HG02678 (cell line): ENCODE measurements around the gene RNF224.

ENCODE experiments used
- ATAC-seq: cut with Tn5 transposase; IDR thresholded peaks from one replicate; pipeline ENCODE4 v1.9.1; 2021; ENCODE audit warnings: mild to moderate bottlenecking, moderate library complexity; ENCODE audit not compliant: unreplicated experiment

Gene RNF224

GRCh38 chr9:137269231-137269772, 42.0 kb downstream of the RNF224 start:
- ATAC-seq, result no peak

GRCh38 chr9:137270929-137271695, 43.8 kb downstream of the RNF224 start:
- ATAC-seq, result no peak

DNA sequence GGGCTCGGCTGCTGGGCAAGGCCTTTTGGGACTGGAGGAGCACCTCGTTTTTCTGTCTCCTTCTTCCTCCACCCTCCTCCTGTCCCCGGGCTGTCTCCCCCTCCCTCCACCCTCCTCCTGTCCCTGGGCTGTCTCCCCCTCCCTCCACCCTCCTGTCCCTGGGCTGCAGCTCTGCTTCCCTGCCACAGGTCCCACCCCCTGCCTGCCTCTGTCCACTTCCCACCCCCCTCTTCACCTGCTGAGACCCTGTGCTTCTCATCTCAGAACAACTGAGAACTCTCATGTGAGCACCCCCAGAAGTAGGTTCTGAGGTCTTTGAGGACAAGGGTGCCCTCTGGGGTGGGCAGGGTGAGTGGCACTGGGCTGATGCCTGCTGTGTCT, 44.4 kb downstream of the RNF224 start:
- ATAC-seq, result no peak

DNA sequence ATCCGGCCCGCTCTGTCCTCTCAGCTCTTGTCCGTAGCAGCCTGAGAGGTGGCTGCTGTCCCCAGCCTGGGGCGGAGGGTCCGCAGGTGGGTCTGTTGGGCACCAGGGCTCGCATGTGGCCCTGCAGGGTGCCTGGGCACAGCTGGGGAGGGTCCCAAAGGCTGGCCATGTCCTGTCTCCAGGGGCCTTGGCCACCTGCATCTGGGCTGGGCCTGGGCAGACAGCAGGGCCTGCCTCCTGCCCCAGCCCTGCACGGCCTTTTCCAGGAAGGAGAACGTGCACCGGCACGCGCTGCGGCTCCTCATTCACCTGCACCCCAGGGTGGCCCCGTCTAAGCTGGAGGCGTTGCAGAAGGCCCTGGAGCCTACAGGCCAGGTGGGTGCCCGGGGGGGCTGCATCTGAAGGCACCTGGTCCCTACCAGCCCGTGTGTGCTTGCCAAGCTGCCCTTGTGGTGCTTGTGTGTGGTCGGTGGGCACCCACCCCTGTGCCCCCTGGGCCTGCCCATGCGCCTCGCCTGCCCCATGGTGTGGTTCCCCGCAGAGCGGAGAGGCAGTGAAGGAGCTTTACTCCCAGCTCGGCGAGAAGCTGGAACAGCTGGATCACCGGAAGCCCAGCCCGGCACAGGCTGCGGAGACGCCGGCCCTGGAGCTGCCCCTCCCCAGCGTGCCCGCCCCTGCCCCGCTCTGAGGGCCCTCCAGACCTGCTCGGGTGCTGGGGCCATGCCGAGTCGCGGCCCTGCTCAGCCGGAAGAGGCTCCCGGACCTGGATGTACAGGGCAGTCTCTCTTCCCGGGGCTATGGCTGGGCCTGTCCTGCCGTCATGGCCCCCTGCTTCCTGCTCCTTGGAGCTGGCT, 45.2 kb downstream of the RNF224 start:
- no peak for ATAC-seq

- no peak for ATAC-seq
Measured at GRCh38 chr9:137273095-137273490, 45.8 kb downstream of the RNF224 start.

GRCh38 chr9:137273611-137274320, 46.5 kb downstream of the RNF224 start:
- ATAC-seq, result no peak

DNA sequence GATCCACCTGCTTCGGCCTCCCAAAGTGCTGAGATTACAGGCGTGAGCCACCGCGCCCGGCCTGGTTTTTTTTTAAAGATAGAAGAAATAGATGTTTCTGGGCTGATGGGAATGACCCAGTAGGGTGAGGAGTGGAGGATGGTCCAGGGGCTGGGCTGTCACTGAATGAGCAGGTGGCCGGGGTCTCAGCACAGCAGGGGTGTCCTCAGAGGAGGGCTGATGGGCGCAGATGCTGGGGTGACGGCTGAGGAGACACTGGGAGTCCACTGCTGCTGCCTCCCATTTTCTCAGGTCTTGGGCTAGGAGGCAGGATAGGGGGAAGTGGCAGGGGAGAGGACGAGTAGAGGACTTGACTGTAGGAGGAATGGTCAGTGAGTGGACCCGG, 47.9 kb downstream of the RNF224 start:
- no peak for ATAC-seq

DNA sequence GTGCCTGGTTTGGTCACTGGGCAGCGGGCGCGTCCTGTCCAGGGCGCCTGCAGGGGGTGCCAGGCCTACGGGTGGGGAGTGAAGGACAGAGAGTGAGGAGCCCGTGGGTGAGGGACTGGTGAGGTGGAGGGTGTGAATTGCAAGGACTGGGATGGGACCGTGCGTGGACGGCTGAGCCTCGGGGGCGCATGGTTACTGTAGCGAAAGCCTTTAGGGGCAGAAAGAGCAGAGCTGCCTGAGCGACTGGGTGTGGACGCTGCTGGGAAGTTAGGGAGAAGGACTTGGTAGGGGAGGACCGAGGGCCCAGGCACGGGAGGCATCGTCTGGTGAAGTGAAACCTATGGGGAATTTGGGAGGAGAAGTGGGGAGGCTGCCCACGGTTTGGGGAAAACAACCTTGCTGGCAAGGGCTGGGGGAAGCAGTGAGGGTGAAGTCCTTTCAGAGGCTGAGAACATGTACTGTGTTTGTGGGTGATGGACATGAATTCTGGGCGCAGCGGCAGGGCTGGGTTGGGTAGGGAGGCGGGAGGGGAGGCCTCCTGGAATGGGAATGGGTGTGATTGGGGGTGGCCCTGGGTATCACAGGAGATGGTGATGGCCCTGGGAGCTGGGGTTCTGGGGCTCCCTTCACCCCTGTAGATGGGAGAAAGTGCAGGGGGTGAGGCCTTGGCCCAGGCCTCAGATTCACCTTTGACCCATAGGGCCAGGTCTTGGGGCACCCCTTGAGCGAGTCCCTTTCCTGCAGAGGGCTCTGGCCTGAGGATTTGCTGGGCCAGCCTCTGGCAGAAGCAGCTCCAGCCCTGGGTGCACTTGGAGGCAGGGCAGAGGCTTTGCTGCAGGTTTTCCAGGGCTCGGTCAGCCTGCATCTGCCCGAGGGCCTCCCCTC, 48.5 kb downstream of the RNF224 start:
- no peak for ATAC-seq

GRCh38 chr9:137276473-137277328, 49.4 kb downstream of the RNF224 start:
- ATAC-seq, result no peak

GRCh38 chr9:137277329-137278041, 50.2 kb downstream of the RNF224 start, which contains the start of gene TOR4A:
Gene TOR4A (plus strand): TSS chr9:137277726. CDS start chr9:137278690, 964 bp downstream.
- ATAC-seq, result peak; percentile 65

DNA sequence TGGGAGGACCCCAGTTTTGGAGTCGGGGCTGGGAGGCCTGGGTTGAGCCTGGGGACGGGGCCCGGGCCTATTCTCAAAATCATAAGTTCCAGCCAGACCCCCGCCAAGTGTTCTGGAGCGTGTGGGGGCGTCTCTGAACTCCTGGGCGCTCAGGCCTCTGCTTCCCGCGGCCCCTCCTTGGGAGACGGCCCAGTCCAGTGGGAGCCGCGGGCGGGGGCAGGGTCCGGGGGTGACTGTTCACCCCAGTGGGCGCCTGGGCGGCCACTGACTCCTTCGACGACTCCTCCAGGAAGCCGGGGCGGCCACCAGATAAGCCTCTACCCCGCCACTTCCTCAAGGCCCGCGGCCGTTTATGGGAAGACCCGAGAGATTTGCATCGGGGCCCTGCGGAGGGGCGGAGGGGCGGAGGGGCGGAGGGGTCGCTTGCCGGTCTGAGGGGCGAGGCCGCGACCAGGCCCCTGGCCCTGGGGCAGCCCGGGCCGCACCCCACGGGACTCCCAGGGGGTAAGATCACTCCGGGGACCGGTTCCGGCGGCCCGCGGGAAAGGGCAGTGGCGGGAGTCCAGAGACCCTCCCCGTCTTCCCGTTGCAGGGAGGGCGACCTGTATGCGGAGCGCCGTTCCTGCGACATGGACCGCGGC, 50.9 kb downstream of the RNF224 start:
- ATAC-seq, result peak; percentile 2
